ENCODE data around the gene FAM168A. TPM values are rescaled to one million over a fixed set of nuclear protein-coding genes. Genes with fewer than 3 reads are reported as not detected.

FAM168A gene
- total RNA-seq, 2 donors from 2014 or later = 34.0 to 36.0 TPM

DNA sequence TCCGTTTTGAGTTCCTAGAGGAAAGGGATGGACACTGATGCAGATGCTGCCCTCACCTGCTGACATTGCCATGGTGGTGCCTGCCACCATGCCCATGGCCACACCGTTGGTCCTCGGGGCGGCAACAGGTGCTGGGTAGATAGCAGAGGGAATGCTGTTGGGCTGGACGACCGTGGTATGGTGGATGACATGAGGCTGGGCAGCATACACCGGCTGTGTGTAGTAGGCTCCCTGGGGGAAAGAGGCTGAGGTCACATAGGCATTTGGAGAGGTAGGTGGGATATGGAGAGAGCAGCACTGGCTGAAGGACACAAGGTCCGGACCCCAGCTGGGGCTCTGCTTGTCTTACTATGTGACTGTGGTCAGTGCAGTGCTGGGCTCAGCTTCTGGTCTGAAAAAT, 188.5 kb downstream of the FAM168A start:
- no peak overlapping the region for H3K4me3 ChIP-seq
- H3K9me3 ChIP-seq = no peaks in the 10 kb centered on the region
- no peaks in the 10 kb centered on the region for H3K27me3 ChIP-seq (replicated peaks; ENCODE audit: insufficient read depth)
- H3K36me3 ChIP-seq = peaks cover 20% of the 10 kb centered on the region
- ATAC-seq (ENCODE audit: insufficient number of reproducible peaks, low FRiP score, low read depth) (no peak), DNase-seq (ENCODE audit: low spot score) (no peak)
- TF ChIP-seq, protein P1, sequence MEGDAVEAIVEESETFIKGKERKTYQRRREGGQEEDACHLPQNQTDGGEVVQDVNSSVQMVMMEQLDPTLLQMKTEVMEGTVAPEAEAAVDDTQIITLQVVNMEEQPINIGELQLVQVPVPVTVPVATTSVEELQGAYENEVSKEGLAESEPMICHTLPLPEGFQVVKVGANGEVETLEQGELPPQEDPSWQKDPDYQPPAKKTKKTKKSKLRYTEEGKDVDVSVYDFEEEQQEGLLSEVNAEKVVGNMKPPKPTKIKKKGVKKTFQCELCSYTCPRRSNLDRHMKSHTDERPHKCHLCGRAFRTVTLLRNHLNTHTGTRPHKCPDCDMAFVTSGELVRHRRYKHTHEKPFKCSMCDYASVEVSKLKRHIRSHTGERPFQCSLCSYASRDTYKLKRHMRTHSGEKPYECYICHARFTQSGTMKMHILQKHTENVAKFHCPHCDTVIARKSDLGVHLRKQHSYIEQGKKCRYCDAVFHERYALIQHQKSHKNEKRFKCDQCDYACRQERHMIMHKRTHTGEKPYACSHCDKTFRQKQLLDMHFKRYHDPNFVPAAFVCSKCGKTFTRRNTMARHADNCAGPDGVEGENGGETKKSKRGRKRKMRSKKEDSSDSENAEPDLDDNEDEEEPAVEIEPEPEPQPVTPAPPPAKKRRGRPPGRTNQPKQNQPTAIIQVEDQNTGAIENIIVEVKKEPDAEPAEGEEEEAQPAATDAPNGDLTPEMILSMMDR (IDR thresholded peaks at IDR 0.05) = no peak
- H3K4me1 ChIP-seq (ENCODE audit: control insufficient read depth in 1 of 2, low read depth in 2 of 2) = peaks cover 7 to 8% of the 10 kb centered on the region in 2 donors
- H3K27ac ChIP-seq = no peak overlapping the region

DNA sequence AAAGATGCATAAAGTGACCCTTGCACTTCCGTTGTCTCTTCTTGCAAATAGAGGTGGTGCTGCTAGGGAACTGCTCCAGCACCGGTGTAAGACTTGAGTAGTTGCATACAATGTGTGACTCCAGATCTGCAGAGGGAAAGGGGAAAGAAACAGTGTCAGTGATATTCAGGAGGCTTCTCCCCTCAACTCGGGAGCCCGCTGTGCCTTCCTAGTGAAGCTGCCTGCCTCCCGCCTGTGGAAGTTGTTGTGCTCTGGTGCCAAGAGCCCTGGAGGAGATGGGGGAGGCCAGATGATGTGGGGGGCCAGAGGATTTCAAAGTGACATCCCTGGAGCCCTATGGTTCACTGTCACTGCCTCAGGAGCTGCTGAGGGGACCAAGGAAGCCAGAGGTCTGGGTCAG, 191.3 kb downstream of the FAM168A start:
- TF ChIP-seq, protein P1 (IDR thresholded peaks at IDR 0.05) = no peak
- Histone ChIP-seq H3K9me3 (no peaks in the 10 kb centered on the region), H3K4me3 (no peak overlapping the region), H3K36me3 (peaks cover 20% of the 10 kb centered on the region), H3K27ac (no peak overlapping the region), H3K27me3 (replicated peaks; ENCODE audit: insufficient read depth) (no peaks in the 10 kb centered on the region), H3K4me1 (ENCODE audit: control insufficient read depth in 1 of 2, low read depth in 2 of 2) (no peaks in the 10 kb centered on the region)
- DNase-seq (ENCODE audit: low spot score) = no peak
- no peak for ATAC-seq (ENCODE audit: insufficient number of reproducible peaks, low FRiP score, low read depth)

DNA sequence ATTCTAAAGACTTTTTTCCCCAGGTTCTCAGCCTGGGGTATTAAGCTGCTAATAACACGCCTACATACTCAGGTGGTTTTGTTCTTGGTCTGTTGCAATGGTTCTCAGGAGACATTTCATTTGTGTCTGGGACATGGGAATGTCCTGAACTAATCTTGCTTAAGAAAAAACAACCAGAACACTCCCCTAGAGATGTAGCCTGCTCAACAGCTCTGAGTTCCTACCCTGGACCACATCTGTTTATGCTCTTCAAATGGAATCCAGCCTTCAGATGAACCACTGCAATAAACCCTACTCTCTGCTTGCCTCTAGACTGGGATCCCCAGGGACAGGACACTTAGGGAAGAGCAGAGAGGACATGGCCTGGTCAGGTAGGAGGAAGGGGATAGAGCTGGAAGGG, 191.8 kb downstream of the FAM168A start:
- no peak for ATAC-seq (ENCODE audit: insufficient number of reproducible peaks, low FRiP score, low read depth)
- Histone ChIP-seq H3K27me3 (replicated peaks; ENCODE audit: insufficient read depth) (no peaks in the 10 kb centered on the region), H3K27ac (no peak overlapping the region), H3K36me3 (peaks cover 20% of the 10 kb centered on the region), H3K4me1 (ENCODE audit: control insufficient read depth in 1 of 2, low read depth in 2 of 2) (no peaks in the 10 kb centered on the region), H3K9me3 (no peaks in the 10 kb centered on the region), H3K4me3 (no peak overlapping the region)
- TF ChIP-seq, protein P1 (IDR thresholded peaks at IDR 0.05) = no peak
- DNase-seq (ENCODE audit: low spot score) = no peak

DNA sequence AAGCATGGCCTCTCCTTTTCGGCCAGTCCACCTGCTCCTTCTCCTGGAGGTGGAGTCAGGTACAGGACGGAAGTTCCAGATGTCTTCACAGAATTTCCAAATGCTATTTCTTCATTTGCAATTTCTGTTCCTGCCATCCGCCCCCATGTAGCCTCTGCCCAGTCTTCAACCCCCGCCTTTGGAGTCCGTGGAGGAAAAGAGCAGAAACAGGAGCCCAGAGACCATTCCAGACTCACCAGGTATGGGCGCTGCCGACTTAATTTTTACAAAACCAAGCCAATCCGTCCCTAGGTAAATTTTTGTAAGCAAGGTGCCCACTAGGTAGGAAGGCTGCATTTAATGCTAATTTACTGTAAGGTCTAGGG, 192.8 kb downstream of the FAM168A start:
- ATAC-seq (ENCODE audit: insufficient number of reproducible peaks, low FRiP score, low read depth) (no peak), DNase-seq (ENCODE audit: low spot score) (no peak)
- no peak overlapping the region for H3K27ac ChIP-seq
- no peaks in the 10 kb centered on the region for H3K9me3 ChIP-seq
- H3K27me3 ChIP-seq (replicated peaks; ENCODE audit: insufficient read depth) = no peaks in the 10 kb centered on the region
- TF ChIP-seq, protein P1 (IDR thresholded peaks at IDR 0.05) = no peak
- H3K36me3 ChIP-seq = peaks cover 20% of the 10 kb centered on the region
- H3K4me1 ChIP-seq (ENCODE audit: control insufficient read depth in 1 of 2, low read depth in 2 of 2) = no peaks in the 10 kb centered on the region
- no peak overlapping the region for H3K4me3 ChIP-seq

DNA sequence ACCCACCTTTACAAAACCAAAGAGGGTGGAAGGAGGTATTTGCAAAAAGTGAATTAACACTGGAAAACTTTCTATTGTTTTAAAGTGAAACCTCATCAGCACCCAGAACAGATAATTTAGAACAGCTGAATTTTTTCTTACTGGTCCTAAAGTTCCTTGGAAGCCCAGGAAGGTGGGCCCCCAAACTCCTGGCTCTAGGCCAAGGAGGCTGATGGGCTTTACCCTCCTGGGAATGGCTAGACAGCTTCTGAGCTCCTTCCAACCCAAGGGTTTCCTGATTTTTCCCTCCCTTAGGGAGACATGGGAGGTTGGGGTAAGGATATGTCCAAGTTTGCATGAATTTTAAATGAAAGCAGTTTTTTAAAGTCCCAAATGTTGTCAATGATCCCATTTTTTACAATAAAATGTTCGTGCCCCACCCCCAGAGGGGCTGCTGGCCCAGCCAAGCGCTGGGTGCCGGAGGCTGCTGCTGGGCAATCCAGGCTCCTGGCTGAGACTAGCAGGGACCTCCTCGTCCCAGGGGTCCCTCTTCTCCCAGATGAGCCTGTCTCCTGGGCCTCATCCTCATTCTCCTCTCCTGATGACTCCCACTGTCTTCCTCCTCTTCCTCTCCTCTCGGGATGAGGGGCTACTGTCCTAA, 193.3 kb downstream of the FAM168A start:
- Histone ChIP-seq H3K36me3 (peaks cover 20% of the 10 kb centered on the region), H3K27ac (no peak overlapping the region), H3K27me3 (replicated peaks; ENCODE audit: insufficient read depth) (no peaks in the 10 kb centered on the region), H3K9me3 (no peaks in the 10 kb centered on the region), H3K4me1 (ENCODE audit: control insufficient read depth in 1 of 2, low read depth in 2 of 2) (no peaks in the 10 kb centered on the region), H3K4me3 (no peak overlapping the region)
- no peak for ATAC-seq (ENCODE audit: insufficient number of reproducible peaks, low FRiP score, low read depth)
- TF ChIP-seq, protein P1 (IDR thresholded peaks at IDR 0.05) = no peak
- no peak for DNase-seq (ENCODE audit: low spot score)
